Measurements from ENCODE around the gene TMEM126A.

DNA sequence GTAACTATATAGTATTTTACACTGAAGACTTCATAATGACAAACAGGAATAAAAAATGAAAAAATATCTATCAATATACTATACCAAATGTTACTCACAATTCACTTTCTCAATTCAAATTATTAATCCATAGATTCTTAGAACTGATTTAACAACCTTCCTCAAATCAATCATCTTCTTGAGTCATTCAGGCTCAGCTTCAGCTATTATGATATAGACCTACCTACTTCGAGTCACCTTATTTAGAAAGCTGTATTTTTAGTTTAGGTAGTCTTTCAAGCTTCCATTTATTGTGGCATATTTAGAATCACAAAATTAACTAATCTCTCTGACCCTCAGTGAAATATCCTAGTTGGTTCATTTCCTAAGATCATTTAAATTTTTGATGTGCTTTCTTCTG is 9.0 kb downstream of the TMEM126A start:
- TF ChIP-seq POLR2A (IDR thresholded peaks at IDR 0.05): no peak
- TF ChIP-seq, protein P1, sequence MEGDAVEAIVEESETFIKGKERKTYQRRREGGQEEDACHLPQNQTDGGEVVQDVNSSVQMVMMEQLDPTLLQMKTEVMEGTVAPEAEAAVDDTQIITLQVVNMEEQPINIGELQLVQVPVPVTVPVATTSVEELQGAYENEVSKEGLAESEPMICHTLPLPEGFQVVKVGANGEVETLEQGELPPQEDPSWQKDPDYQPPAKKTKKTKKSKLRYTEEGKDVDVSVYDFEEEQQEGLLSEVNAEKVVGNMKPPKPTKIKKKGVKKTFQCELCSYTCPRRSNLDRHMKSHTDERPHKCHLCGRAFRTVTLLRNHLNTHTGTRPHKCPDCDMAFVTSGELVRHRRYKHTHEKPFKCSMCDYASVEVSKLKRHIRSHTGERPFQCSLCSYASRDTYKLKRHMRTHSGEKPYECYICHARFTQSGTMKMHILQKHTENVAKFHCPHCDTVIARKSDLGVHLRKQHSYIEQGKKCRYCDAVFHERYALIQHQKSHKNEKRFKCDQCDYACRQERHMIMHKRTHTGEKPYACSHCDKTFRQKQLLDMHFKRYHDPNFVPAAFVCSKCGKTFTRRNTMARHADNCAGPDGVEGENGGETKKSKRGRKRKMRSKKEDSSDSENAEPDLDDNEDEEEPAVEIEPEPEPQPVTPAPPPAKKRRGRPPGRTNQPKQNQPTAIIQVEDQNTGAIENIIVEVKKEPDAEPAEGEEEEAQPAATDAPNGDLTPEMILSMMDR (IDR thresholded peaks at IDR 0.05): no peak

Data from lower leg skin (tissue), 3 donors.